ENCODE data around the gene HIP1R. TPM values are rescaled to one million over a fixed set of nuclear protein-coding genes. Genes with fewer than 3 reads are reported as not detected.

Gene HIP1R
- total RNA-seq, 1 experiment from 2014 or later: 131 TPM

- peak; percentile 31 for DNase-seq (ENCODE audit: low spot score)
These were observed 4.6 kb upstream of the HIP1R start for GRCh38 chr12:122830517-122831214.

- peak; percentile 78 for DNase-seq (ENCODE audit: low spot score)
These were observed 945 bp upstream of the HIP1R start for GRCh38 chr12:122834104-122834920.

- DNase-seq (ENCODE audit: low spot score): peak; percentile 27
These were observed 431 bp downstream of the HIP1R start for GRCh38 chr12:122835750-122836026.

- DNase-seq (ENCODE audit: low spot score): peak; percentile 89
These were observed 1.0 kb downstream of the HIP1R start for GRCh38 chr12:122836027-122836921.

- peak; percentile 51 for DNase-seq (ENCODE audit: low spot score)
These were observed 2.3 kb downstream of the HIP1R start for GRCh38 chr12:122837306-122838265.

- DNase-seq (ENCODE audit: low spot score): no peak
These were observed 3.6 kb downstream of the HIP1R start for GRCh38 chr12:122838841-122839240.

GRCh38 chr12:122839907-122840554, 4.8 kb downstream of the HIP1R start:
- no peak for DNase-seq (ENCODE audit: low spot score)

GRCh38 chr12:122840580-122841513, 5.6 kb downstream of the HIP1R start:
- no peak for DNase-seq (ENCODE audit: low spot score)

GRCh38 chr12:122841544-122842321, 6.5 kb downstream of the HIP1R start:
- DNase-seq (ENCODE audit: low spot score): no peak

- no peak for DNase-seq (ENCODE audit: low spot score)
These were observed 7.5 kb downstream of the HIP1R start for GRCh38 chr12:122842505-122843405.

GRCh38 chr12:122843455-122843854, 8.2 kb downstream of the HIP1R start:
- DNase-seq (ENCODE audit: low spot score): no peak

GRCh38 chr12:122844366-122844971, 9.2 kb downstream of the HIP1R start:
- DNase-seq (ENCODE audit: low spot score): no peak

- no peak for DNase-seq (ENCODE audit: low spot score)
These were observed 10.0 kb downstream of the HIP1R start for GRCh38 chr12:122845041-122845864.

- no peak for DNase-seq (ENCODE audit: low spot score)
These were observed 10.8 kb downstream of the HIP1R start for GRCh38 chr12:122845865-122846621.

Measured in HT-29 (cell line).